Transverse colon (tissue), 3 donors: Measurements from ENCODE around the gene KIFAP3.

Experiments
- POLR2A ChIP-seq: fragments of 450-650 bp; IDR thresholded peaks from one replicate; pipeline ENCODE4 v1.6.1; 2016; ENCODE audit warnings: antibody characterized with exemption, mild to moderate bottlenecking, moderate library complexity
- TF ChIP-seq, protein P1 (sequence below), 5 experiments: fragments of 200-600 bp in 3 of 5; fragments of 450-650 bp in 2 of 5; sonication (generic) in 3 of 5; IDR thresholded peaks; 1 replicate in 2 of 5; 2 replicates in 3 of 5; pipeline ENCODE4 v1.5.1; 2016 to 2017; ENCODE audit warnings: antibody characterized with exemption in 5 of 5, inconsistent platforms in 3 of 5, mild to moderate bottlenecking in 2 of 5, moderate library complexity in 1 of 5

DNA sequence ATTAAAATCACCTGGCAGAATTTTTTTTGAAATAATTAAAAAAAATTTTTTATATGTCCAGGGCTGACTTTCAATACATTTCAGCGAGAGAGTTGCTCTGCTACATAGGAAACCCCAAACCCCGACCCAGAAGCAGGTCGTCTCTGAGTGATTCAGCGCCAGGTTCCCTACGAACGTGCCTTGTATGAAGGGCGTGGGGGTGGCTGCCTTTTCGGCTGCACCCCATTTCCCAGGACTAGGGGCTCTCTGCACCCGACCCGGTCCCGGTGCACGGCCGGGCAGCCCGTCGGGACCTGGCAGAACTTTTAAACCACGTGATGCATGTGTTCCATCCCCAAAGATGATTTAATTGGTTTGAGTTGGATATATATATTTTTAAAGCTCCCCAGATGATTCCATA is 165.0 kb downstream of the KIFAP3 start:
- TF ChIP-seq POLR2A: no peak
- TF ChIP-seq, protein P1, sequence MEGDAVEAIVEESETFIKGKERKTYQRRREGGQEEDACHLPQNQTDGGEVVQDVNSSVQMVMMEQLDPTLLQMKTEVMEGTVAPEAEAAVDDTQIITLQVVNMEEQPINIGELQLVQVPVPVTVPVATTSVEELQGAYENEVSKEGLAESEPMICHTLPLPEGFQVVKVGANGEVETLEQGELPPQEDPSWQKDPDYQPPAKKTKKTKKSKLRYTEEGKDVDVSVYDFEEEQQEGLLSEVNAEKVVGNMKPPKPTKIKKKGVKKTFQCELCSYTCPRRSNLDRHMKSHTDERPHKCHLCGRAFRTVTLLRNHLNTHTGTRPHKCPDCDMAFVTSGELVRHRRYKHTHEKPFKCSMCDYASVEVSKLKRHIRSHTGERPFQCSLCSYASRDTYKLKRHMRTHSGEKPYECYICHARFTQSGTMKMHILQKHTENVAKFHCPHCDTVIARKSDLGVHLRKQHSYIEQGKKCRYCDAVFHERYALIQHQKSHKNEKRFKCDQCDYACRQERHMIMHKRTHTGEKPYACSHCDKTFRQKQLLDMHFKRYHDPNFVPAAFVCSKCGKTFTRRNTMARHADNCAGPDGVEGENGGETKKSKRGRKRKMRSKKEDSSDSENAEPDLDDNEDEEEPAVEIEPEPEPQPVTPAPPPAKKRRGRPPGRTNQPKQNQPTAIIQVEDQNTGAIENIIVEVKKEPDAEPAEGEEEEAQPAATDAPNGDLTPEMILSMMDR (IDR thresholded peaks at IDR 0.05): no peak
